ENCODE results near the gene GALK1.
"Not testable (repeated sequence)": the region's sequence is repeated elsewhere in the genome, so short reads cannot be mapped to it uniquely, and the experiment has no call there.

GALK1 gene

DNA sequence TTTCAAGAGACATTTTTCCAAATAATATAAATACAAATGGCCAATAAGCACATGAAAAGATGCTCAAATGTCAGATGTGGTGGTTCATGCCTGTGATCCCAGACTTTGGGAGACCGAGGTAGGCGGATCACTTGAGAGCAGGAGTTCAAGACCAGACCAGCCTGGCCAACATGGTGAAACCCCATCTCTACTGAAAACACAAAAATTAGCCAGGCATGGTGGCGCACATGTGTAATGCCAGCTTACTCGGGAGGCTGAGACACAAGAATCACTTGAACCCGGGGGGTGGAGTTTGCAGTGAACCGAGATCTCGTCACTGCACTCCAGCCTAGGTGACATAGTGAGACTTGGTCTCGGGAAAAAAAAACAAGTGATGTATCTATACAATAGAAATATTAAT, 2.9 kb upstream of the GALK1 start:
- in situ Hi-C loops (cut with HindIII; ENCODE audit: low sequenced_read_pairs) = no loop called here

- in situ Hi-C loops (cut with HindIII; ENCODE audit: low sequenced_read_pairs) = no loop called here
Observed at GRCh38 chr17:75765981-75766380, 989 bp upstream of the GALK1 start.

- in situ Hi-C loops (cut with HindIII; ENCODE audit: low sequenced_read_pairs) = no loop called here
Observed at GRCh38 chr17:75764417-75764710, 628 bp downstream of the GALK1 start.

DNA sequence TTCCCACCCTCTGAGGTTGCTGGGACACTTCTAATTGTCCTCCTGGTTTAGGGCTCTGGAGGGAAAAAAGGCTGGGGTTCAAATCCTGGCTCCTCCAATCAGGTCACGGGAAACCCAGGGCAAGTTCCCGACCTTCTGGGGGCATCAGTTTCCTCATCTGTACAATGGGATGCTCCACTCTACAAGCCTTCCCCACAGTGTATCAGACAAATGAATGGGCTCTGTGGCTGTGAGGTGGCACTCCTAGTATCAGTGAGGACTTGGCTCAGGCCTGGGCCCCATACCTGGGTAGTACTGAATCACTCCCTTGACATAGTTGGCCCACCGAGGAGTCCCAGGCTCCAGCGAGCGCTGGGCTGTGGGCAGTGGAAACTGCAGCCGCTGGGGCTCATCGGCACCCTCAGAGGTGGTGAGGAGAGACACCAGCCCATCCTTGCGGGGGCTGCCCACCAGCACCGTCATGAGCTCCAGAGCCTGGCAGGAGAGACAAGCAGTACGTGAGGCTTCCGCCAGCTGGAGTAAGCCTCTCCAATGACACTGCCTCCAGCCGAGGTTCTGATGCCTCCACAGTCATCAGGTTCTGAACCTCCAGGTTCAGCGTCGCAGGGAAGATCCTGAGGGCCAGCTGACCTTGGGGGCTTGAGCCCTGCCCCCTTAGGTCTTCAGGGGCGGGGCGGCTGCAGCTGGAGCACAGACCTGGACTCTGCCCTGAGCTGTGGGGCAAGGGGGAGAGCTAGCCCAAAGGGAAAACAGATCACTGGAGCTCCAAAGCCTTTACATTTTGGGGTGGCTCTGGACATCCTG, 1.2 kb downstream of the GALK1 start:
- in situ Hi-C loops (cut with HindIII; ENCODE audit: low sequenced_read_pairs) = no loop called here

DNA sequence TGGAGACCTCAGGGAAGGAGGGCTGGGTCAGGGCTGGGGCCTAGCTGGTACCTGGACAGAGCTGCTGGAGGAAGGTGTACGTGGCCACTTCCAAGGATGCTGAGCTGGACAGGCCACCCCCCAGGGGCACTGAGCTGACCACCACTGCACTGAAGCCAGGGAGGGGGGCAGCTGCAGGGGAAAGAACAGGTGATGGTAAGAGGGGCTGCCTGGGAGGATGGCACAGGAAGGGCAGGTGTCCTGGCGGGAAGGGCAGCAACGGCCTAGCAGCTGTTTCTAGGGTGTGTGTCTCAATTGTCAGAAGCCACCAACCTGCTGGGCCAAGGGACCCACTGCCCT, 1.8 kb downstream of the GALK1 start:
- in situ Hi-C loops (cut with HindIII; ENCODE audit: low sequenced_read_pairs) = no loop called here

GRCh38 chr17:75762513-75763268, 2.3 kb downstream of the GALK1 start:
- in situ Hi-C loops (cut with HindIII; ENCODE audit: low sequenced_read_pairs) = no loop called here

DNA sequence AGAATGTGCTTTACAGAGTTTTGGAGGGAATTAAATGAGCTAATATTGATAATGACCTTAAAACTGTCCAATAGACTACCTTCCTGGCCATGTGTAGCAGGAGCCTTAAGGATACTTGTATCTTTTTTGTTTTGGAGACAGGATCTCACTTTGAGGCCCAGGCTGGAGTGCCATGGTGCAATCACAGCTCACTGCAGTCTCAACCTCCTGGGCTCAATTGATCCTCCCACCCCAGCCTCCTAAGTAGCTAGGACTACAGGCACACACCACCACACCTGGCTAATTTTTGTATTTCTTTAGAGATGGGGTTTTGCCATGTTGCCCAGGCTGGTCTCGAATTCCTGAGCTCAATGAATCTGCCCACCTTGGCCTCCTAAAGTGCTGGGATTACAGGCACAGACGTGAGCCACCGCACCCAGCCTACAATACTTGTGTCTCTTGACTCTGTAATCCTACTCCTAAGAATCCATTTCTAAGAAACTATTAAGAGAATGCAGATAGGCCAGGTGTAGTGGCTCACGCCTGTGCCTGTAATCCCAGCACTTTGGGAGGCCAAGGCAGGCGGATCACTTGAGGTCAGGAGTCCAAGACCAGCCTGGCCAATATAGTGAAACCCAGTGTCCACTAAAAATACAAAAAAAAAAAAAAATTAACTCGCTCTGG, 4.9 kb downstream of the GALK1 start:
- in situ Hi-C loops (cut with HindIII; ENCODE audit: low sequenced_read_pairs) = not testable (repeated sequence)

- in situ Hi-C loops (cut with HindIII; ENCODE audit: low sequenced_read_pairs) = no loop called here
Observed at GRCh38 chr17:75759457-75759856, 5.5 kb downstream of the GALK1 start.

DNA sequence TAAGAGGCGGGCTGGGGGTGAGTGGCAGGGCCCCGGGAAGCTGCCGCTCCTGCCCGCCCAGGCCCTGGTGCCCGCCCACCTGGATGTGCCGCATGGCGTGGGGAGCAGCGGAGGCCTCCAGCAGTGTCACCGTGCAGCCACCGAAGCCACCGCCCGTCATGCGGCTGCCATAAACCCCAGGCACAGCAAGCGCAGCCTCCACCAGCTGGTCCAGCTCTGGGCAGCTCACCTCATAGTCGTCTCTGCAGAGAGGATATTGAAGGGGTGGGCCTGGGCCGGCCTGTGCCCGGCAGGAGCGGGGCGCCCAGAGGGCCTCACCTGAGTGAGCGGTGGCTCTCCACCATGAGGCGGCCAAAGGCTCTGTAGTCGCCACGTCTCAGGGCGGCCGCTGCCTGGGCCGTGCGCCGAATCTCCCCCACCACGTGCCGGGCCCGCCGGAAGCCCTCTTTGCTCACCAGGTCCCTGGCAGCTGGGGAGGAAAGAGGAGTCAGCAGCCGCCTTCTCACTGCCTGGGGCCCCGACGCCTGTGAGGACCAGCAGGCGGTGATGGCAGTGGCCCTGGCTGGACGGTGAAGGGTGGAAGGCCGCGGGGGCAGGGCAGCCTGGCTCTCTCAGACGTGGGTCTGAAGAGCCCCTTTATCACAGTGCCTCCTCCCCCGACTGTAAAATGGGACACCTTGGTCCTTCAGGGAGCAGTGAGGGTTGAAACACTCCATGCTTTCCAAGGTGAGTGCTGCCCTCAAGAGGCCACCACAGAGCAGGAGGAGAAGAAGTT, 6.7 kb downstream of the GALK1 start:
- in situ Hi-C loops (cut with HindIII; ENCODE audit: low sequenced_read_pairs) = no loop called here

- in situ Hi-C loops (cut with HindIII; ENCODE audit: low sequenced_read_pairs) = no loop called here
Observed at GRCh38 chr17:75757086-75757681, 7.8 kb downstream of the GALK1 start.

DNA sequence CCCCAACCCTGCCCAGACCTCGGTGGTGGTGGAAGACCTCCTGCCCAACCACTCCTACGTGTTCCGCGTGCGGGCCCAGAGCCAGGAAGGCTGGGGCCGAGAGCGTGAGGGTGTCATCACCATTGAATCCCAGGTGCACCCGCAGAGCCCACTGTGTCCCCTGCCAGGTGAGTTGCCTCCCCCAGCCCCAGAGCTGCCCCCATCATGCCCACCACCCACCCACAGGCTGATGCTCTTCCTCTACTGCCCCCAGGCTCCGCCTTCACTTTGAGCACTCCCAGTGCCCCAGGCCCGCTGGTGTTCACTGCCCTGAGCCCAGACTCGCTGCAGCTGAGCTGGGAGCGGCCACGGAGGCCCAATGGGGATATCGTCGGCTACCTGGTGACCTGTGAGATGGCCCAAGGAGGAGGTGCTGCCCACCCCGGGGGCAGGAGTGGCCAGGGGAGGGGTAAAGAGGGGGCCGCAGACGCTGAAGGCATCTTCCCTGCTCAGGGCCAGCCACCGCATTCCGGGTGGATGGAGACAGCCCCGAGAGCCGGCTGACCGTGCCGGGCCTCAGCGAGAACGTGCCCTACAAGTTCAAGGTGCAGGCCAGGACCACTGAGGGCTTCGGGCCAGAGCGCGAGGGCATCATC, 8.4 kb downstream of the GALK1 start:
- in situ Hi-C loops (cut with HindIII; ENCODE audit: low sequenced_read_pairs) = no loop called here

GRCh38 chr17:75755990-75756389, 9.0 kb downstream of the GALK1 start:
- in situ Hi-C loops (cut with HindIII; ENCODE audit: low sequenced_read_pairs) = no loop called here

GRCh38 chr17:75755205-75755901, 9.6 kb downstream of the GALK1 start:
- in situ Hi-C loops (cut with HindIII; ENCODE audit: low sequenced_read_pairs) = no loop called here

DNA sequence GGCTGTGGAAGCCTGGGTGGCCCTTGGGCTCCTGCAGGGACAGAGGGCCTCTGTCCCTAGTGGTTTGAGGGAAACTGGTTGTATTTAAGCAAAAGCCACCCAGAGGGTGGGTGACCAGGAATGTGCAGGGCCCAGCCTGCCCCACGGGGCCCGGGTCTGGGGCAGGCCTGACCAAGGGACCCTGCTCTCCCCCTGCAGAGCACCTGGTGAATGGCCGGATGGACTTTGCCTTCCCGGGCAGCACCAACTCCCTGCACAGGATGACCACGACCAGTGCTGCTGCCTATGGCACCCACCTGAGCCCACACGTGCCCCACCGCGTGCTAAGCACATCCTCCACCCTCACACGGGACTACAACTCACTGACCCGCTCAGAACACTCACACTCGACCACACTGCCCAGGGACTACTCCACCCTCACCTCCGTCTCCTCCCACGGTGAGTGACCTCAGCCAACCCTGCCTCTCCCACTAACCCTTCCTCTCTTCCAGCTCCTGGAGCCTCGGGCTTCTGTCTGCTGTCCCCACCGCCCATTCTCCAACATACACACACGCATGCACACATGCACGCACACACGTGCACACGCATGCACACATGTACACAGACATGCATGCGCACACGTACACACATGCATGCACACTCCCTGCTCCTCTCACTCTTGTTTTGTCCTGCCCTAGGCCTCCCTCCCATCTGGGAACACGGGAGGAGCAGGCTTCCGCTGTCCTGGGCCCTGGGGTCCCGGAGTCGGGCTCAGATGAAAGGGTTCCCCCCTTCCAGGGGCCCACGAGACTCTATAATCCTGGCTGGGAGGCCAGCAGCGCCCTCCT, 10.4 kb downstream of the GALK1 start:
- in situ Hi-C loops (cut with HindIII; ENCODE audit: low sequenced_read_pairs) = no loop called here

GRCh38 chr17:75753514-75754377, 11.2 kb downstream of the GALK1 start:
- in situ Hi-C loops (cut with HindIII; ENCODE audit: low sequenced_read_pairs) = no loop called here

DNA sequence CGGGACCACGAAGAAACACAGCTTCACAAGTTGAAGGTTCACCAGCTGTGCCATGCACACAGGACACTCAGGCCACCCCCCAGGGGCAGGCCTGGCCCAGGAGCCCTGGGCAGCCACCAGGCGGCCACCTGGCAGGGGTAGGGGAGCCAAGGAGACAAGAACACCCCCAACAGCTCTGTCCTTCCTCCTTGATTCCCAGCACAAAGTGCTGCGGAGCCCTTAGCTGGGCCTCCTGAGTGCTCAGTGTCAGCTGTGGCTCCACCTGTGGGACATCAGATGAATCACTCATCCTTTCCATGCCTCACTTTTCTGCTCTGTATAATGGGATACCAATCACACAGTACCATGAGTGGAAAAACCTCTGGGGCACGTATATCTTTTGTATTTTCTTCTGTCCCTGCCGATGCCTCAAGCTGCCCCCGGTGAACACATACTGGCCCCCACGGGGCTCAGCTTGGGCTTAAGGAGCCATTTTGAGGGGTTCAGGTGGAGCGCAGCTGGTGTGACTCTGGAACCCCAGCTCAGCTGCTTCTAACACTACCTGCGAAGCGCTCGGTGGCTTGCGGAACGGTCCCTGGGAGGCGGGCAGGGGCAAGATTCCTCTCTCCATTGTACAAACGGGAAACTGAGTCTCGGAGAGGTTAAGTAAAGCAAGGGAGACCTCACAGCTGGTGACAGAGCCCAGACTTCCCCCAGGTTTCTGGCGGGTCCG, 12.0 kb downstream of the GALK1 start:
- in situ Hi-C loops (cut with HindIII; ENCODE audit: low sequenced_read_pairs) = no loop called here

- in situ Hi-C loops (cut with HindIII; ENCODE audit: low sequenced_read_pairs) = no loop called here
Observed at GRCh38 chr17:75752405-75752709, 12.6 kb downstream of the GALK1 start.

Data from endothelial cell of hepatic sinusoid (primary cell).